HG03354 (cell line): ENCODE results near the gene DDX54.
"Not testable (repeated sequence)": the region's sequence is repeated elsewhere in the genome, so short reads cannot be mapped to it uniquely, and the experiment has no call there.

ENCODE experiments used
- ATAC-seq: cut with Tn5 transposase; IDR thresholded peaks from one replicate; pipeline ENCODE4 v1.9.1; 2021; ENCODE audit warnings: mild to moderate bottlenecking; ENCODE audit not compliant: unreplicated experiment, poor library complexity, severe bottlenecking

DDX54 gene

DNA sequence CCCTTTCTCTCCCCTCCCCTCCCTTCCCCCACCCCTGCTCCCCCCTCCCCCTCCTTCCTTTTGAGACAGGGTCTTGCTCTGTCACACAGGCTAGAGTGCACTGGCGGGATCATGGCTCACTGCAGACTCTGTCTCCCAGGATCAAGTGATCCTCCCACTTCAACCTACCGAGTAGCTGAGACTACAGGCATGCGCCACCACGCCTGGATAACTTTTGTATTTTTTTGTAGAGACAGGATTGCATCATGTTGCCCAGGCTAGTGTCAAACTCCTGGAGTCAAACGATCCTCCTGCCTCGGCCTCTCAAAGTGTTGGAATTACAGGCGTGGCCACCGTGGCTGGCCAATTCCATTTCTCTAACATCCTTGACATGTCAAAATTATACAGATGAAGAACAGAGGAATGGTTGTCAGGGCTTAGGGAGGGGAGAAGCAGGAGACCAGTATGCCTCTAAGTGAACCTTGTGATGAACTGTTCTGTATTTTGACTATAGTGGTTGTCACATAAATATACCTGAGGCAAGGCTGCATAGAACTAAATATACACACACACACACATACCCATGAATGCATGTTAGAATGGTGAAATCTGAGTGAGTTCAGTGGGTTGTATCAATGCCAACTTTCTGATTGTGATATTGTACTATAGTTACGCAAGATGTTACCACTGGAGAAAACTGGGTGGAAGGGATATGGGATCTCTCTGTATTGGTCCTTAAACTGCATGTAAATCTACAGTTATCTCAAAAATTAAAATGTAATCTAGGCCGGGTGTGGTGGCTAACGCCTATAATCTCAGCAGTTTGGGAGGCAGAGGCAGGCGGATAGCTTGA, 39.3 kb downstream of the DDX54 start:
- no peak for ATAC-seq

DNA sequence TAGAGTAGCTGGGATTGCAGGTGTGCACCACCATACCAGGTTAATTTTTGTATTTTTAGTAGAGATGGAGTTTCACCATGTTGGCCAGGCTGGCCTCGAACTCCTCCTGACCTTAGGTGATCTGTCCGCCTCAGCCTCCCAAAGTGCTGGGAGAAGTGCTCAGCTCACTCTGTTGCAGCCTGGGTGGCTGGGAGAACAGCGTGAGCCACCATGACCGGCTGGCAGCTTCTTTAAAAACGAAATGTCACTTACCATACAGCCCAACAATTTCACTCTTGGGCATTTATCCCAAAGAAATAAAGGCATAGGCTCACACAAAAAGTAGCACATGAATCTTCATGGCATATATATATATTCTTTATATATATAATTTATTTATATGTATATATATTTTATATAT, 40.5 kb downstream of the DDX54 start:
- ATAC-seq: no peak

DNA sequence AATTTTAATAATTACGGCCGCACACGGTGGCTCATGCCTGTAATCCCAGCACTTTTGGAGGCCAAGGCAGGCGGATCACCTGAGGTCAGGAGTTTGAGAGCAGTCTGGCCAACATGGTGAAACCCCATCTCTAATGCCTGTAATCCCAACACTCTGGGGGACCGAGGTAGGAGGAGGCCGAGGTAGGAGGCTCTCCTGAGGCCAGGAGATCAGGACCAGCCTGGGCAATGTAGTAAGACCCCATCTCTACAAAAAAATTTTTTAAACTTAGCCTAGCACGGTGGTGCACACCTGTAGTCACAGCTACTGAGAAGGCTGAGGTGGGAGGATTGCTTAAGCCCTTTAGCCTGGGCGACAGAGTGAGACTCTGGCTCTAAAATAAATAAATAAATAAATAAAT, 41.3 kb downstream of the DDX54 start:
- ATAC-seq: no peak

DNA sequence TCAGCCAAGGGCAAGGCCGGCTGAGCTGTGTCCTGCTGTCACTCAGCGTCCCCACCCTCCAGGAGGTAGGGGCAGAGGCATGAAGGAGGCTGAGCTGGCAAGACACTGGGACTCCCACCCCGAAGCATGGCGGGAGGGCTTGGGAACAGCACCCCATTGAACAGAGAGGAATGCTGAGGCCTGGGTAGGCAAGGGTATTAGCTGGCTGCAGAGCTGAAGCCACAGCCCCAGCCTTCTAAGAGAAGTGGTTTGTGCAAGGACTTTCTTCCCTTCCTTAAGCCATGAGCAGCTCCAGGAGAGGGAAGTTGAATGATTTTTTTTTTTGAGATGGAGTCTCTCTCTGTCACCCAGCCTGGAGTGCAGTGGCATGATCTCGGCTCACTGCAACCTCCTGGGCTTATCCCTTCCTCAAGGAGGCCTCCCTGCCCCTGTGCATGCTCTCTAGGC, 42.4 kb downstream of the DDX54 start:
- no peak for ATAC-seq

DNA sequence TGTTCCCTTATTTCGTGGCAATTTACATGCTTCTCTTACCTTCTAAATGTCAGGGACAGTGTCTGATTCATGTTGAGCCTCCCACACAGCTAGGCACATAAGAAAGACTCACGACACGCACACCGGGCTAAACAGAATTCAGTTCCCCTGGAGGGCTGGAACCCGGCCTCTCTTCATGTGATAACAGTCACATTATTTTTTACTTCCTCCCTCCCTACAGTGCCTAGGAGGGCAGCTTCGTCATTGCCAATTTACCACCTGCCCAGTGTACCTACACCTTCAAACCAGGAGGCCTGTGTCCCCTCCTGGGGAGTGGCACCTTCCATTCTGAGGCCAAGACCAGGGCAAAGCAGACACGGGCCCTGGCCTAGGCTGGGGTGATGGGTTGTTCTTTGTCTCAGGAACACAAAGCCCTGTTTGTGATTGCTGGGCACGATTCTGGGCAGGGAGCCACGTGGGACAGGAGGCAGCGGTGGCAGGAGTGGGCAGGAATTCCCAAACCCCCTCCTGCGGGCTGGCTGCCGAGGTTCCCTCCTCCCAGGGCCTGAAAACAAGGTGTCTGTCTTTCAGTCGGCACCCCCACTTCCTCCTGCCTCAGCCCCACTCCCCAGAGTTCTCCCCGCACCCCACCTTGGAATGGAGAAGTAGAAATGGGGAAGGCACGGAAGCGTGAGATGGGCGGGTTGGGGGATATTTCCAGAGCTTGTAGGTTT, 42.9 kb downstream of the DDX54 start:
- no peak for ATAC-seq

DNA sequence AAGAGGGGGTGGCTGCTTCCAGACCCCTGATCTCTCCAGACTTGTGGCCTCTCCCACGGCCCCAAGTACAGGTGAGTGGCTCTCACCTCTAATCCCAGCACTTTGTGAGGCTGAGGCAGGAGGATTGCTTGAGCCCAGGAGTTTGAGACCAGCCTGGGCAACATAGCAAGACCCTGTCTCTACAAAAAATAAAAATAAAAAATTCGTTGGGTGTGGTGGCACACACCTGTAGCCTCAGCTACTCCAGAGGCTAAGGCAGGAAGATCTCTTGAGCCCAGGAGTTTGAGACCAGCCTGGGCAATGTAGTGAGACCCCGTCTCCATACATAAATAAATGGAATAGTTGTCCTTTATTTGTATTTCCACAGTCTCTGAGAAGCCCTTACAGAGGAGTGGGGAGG, 43.6 kb downstream of the DDX54 start:
- ATAC-seq: not testable (repeated sequence)

DNA sequence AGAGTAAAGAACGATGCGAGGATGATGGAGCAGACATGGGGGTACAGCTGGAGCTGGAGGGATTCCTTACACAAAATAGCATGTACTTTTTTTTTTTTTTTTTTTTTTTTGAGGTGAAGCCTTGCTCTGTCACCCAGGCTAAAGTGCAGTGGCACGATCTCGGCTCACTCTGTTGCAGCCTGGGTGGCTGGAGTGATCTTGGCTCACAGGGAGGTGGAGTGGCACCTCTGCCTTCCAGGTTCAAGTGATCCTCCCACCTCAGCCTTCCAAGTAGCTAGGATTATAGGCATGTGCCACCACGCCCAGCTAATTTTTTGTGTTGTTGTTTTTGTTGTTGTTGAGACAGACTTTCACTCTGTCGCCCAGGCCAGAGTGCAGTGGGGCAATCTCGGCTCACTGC, 44.6 kb downstream of the DDX54 start:
- no peak for ATAC-seq

DNA sequence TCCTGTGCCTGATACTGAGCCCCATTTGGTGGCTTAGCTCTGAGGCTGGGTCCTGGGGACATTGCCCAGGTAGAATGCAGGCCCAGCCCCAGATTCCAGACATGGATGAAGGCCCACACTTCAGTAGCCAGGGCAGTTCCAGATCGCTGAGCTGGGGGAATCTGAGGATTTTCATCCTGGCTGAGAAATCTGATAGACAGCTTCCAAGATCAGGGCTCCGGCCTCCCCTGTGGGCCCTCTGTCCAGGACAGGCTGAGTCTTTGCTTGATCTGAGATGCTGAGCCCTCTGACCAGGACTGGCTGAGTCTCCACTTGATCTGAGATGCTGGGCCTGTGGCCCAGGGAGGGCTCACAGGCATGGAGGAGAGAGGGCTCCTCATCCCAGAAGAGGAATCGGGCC, 46.5 kb downstream of the DDX54 start:
- ATAC-seq: no peak

DNA sequence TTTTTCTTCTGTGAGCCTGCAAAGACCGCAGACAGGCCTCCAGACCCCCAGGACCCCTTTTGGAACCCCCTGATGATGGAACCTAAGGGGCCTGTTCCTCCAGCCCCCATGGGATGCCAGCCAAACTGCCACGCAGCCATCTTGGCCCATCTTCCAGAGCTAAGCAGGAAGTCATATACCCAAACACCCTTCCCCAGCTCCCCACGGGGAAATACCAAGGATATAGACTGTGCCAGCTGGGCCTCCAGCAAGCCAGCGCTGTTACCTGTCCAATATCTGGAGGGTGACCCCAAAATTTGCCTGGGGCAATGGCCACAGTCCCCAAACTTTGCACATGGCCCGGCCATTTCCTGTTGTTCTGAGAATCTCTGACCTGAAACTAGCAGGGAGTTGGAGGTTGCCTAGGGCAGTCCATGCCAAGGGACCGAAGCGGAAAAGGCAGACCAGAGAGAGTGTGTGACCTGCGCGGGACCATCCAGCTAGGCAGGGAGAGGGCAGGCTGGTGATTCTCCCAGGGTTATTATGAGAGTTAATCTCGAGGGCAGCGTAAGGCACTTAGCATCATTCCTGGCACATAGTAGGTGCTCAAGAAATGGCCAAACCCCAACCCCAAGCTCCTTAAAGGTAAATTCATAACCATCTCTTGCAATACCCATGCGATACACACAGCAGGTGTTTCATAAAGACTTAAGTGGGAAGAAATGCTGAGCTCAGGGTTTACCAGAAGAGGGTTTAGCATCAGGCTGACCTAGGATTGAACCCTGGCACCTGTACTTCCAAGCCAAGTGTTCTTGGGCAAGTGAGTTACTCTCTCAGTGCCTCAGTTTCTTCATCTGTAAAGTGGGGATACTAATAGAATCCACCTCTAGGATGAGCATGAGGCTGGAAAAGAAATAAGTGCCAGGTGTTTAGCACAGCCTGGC, 47.2 kb downstream of the DDX54 start:
- ATAC-seq: no peak

DNA sequence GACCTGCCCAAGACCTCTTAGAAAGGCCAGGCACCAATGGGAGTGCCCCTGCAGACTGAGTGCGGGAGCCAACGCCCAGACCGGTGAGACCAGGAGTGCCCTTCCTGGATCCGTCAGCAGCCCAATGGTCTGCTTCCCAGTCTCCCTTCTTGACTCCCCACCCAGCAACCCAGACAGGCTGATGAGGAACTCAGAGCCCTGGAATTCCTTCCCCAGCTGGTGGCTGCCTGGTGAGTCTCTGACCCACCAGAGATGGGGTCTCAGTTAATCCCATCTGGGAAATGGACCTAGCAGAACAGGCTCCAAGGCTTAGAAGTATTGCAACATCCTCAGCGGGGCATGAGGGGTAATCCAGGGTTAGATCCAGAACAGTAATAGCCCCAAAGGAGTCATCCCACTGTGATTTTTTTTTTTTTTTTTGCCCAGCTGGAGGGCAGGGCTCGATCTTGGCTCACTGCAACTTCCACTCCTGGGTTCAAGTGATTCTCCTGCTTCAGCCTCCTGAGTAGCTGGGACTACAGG, 48.2 kb downstream of the DDX54 start:
- ATAC-seq: no peak

DNA sequence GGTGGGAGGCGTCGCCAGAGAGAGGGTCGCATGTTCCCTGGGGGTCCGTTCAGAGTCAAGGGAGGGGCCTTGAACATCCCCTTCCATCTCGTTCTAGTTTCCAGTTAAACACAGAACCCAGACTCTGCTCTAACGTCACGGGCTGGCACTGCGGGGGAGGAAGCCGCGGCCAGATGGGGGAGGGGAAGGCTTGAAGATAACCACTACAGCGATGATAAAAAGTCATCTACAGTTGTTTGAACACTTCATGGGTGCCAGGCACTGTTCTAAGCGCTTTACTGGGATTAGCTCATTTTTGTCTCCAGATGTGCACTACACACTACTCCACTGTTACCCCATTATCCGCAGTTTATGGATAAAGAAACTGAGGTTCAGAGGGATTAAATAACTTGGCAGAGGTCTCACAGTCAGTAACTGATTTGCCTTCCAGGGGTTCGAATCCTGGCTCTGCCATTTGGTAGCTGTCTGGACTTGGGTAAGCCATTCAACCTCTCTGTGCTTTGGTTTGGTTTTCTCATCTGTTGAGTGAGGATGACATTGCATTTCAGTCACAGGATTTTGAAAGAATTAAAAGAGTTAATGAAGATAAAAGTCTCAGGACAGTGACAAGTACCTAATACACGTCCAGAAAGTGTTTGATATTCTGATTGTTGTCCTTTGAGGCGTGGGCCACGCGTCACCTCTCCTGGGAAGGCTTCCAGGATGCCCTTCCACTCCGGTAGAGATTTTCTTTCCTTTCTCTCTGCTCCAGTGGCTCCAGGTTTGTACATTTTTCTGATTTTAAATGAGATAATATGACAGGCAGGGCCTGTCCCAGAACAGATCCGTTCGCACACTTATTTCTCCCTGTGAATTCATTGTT, 48.9 kb downstream of the DDX54 start:
- ATAC-seq: peak; percentile 12

DNA sequence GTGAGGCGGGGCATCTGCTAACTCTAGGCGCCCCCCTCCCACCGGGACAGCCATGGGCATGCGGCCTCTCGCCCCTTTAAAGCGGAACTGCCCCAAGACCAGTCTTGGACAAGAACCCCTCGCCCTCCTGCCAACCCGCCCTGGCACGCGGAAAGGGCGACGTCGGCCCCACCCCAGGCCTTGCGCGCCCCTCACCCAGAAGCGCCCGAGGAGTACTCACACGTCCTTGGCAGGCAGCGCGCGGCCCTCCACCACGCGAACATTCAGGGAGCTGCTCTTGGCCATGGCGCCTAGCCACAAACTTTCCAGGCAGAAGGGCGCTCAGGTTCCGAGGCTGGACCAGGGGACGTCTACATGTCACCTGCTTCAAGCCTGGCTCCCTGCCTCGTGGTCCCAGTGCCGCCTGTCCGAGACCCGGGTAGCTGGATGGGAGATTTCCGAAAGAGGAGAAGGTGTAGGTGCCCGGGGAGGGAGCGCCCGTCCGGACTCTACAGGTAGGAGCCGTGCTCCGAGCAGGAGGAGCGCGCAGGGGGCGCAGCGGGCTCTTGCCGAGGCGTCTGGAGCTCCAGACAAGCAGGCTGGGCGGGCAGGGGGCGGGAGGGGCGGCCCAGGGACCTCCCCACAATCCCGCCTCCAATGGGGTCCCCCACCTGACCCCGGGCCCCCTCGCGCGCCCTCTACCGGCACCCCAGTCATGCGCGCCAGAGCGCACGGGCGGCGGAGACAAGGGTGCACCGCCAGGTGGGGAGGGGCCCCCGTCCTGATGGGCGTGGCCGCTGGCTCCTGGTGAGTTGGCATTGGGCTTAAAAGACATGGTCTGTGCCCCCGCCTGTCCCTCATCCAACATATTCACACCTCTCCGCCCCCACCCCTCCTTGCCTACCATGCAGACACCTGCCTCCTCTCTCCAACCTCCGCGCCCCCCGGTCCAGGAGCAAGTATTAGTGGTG, 49.8 kb downstream of the DDX54 start, which contains the start of gene RASAL1:
Gene RASAL1, minus strand, starts transcription at position 584 of the 950 bp plus-strand sequence. Its CDS starts 299 bp downstream, at position 285.
- ATAC-seq: peak; percentile 47

DNA sequence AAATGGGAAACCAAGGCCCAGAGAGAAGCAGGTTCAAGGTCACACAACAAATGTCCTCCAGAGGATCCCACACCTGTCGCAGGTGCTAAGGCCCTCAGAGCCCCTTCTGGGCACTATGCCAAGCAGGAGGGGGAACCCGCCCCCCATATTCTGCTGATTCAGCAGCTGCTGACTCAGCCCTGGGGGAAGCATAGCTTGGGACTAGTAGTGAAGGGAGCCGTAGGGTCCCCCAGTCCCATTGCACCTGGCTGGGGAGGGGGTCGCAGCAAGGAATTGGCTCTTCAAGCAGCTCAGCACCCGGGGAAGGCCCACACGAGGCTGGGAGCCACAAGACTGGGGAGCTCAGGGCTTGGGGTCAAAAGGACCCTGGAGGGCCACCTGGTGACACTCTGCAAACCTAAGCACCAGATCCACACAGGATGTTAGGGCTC, 50.7 kb downstream of the DDX54 start:
- no peak for ATAC-seq

DNA sequence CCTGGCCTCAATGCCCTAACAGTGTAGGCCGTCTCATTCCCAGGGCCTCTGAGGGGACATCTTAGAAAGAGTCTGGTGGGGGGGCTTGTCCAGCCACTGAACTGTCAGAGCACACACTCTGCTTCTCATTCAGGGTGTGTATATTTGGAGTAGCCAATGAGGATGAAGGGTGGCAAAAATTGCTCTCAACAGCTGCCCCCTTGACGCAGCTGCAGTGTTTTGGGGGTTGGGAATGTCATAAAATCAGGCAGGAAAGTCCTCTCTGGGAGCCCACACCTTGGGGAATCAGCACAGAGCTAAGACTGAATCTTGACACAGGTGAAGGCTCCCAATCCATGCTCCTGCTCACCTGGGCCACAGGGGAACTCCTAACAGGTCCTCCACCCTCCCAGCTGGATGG, 51.2 kb downstream of the DDX54 start:
- ATAC-seq: no peak

DNA sequence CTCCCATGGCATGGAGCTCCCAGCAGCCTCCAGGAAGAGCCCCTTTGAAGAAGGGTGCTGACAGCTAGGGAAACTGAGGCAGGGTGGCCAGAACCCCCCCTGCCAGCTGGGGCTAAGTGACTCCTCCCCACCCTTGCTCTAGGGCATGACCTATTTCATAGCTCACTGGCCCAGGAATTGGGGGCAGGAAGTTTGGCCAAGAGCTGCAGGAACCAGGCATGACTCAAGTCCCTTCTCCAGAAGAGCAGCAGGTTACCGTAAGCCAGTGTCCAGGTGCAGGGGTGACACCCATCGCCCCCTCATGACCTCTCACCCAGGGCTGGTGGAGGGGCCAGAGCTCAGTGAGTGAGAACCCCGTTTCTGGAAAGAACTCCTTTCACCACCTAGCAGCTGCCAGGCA, 51.6 kb downstream of the DDX54 start:
- no peak for ATAC-seq

DNA sequence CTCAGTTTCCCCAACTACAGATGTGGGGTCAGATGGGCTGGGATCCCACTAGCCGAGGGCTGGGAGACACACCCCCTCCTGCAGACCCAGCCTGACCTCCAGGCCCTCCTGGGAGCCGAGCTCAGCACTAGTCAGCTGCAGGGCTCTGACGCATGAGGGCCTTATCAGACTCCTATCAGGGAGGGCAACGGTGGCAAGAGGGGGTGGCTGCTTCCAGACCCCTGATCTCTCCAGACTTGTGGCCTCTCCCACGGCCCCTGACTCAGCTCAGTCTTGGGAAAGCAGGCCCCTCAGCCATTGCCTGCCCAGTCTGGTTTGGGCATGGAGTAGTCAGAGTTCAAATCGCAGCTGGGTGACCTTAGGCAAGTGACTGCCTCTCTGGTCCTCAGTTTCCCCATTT, 52.2 kb downstream of the DDX54 start:
- ATAC-seq: no peak

DNA sequence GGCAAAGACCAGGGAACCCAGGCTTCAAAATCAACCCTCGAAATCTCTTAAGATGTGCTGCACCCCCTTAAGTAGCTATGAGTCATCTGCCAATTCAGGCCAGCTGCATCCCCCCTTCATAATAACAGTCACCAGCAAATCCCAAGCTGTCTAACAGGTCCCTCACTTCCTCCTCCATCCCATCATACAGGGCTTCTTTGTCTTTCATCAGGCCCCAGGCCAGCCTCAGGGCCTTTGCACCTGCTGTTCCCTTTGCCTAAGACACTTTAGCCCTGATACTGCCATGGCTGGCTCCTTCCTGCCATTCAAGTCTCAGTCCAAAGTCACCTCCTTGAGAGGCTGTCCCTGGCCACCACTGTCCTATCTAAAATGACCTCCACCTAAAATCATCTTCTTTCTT, 53.7 kb downstream of the DDX54 start:
- ATAC-seq: no peak
